Upper lobe of right lung (tissue), 1 donor: Measurements from ENCODE around the gene PHLDB1. TPM values are rescaled to one million over a fixed set of nuclear protein-coding genes. Genes with fewer than 3 reads are reported as not detected.

ENCODE experiments used
- ATAC-seq: fragments of 200-7000 bp; cut with Tn5 transposase; one replicate; pipeline ENCODE4 v1.9.1; 2020; ENCODE audit warnings: mild to moderate bottlenecking, moderate library complexity
- DNase-seq: peaks from one replicate; pipeline ENCODE4 v3.0.0-alpha.2; 2020
- H3K27ac ChIP-seq: fragments of 200-600 bp; one replicate; pipeline ENCODE4 v1.8.0; 2022
- H3K27me3 ChIP-seq: fragments of 200-600 bp; one replicate; pipeline ENCODE4 v1.8.0; 2022; ENCODE audit warnings: mild to moderate bottlenecking
- H3K36me3 ChIP-seq: fragments of 200-600 bp; one replicate; pipeline ENCODE4 v1.8.0; 2022
- H3K4me1 ChIP-seq: fragments of 200-600 bp; one replicate; pipeline ENCODE4 v1.8.0; 2022
- H3K4me3 ChIP-seq: fragments of 200-600 bp; one replicate; pipeline ENCODE4 v1.8.0; 2022; ENCODE audit warnings: mild to moderate bottlenecking
- H3K9me3 ChIP-seq: fragments of 200-600 bp; one replicate; pipeline ENCODE4 v1.8.0; 2022
- intact Hi-C: fragments of 100-400 bp; cut with DNase I; formaldehyde crosslinking; loops from one replicate; pipeline ENCODE4 v1.11.0; 2022
- total RNA-seq: library from RNA; stranded (reverse); fragmentation: NEBNext Ultra II Directional; extraction: Animal tissue kit (Norgen Biotek cat#: 25700); gene quantifications from one replicate; pipeline ENCODE4 v1.2.1, GENCODE V29; 2021
- TF ChIP-seq, protein P1 (sequence below): fragments of 200-600 bp; IDR thresholded peaks from one replicate; pipeline ENCODE4 v1.8.0; 2022; ENCODE audit warnings: antibody characterized with exemption
- donor health status: DM: no; HTN: yes; CAD: no; lungs with severe emphysema.

The PHLDB1 gene
- total RNA-seq, 1 donor from 2014 or later = 79.6 TPM

- intact Hi-C loops = no loop called here
- Histone ChIP-seq H3K4me1 (peaks cover 11% of the 10 kb centered on the region), H3K27ac (no peak overlapping the region), H3K36me3 (no peaks in the 10 kb centered on the region), H3K27me3 (no peaks in the 10 kb centered on the region), H3K9me3 (no peaks in the 10 kb centered on the region), H3K4me3 (no peak overlapping the region)
- DNase-seq = peak; percentile 25
- TF ChIP-seq, protein P1, sequence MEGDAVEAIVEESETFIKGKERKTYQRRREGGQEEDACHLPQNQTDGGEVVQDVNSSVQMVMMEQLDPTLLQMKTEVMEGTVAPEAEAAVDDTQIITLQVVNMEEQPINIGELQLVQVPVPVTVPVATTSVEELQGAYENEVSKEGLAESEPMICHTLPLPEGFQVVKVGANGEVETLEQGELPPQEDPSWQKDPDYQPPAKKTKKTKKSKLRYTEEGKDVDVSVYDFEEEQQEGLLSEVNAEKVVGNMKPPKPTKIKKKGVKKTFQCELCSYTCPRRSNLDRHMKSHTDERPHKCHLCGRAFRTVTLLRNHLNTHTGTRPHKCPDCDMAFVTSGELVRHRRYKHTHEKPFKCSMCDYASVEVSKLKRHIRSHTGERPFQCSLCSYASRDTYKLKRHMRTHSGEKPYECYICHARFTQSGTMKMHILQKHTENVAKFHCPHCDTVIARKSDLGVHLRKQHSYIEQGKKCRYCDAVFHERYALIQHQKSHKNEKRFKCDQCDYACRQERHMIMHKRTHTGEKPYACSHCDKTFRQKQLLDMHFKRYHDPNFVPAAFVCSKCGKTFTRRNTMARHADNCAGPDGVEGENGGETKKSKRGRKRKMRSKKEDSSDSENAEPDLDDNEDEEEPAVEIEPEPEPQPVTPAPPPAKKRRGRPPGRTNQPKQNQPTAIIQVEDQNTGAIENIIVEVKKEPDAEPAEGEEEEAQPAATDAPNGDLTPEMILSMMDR = no peak
- no peak for ATAC-seq
Measured at GRCh38 chr11:118694185-118694584, 86.8 kb downstream of the PHLDB1 start.

GRCh38 chr11:118694771-118695170 lies 87.4 kb downstream of the PHLDB1 start:
- peaks cover 7% of the 10 kb centered on the region for H3K4me1 ChIP-seq
- intact Hi-C loops = no loop called here
- no peak overlapping the region for H3K27ac ChIP-seq
- no peak for ATAC-seq
- H3K27me3 ChIP-seq = no peaks in the 10 kb centered on the region
- no peaks in the 10 kb centered on the region for H3K9me3 ChIP-seq
- H3K4me3 ChIP-seq = no peak overlapping the region
- TF ChIP-seq, protein P1 = no peak
- H3K36me3 ChIP-seq = no peaks in the 10 kb centered on the region
- DNase-seq = no peak

- H3K27me3 ChIP-seq = no peaks in the 10 kb centered on the region
- no peak overlapping the region for H3K4me3 ChIP-seq
- DNase-seq = no peak
- ATAC-seq = no peak
- H3K36me3 ChIP-seq = no peaks in the 10 kb centered on the region
- intact Hi-C loops = no loop called here
- peaks cover 7% of the 10 kb centered on the region for H3K4me1 ChIP-seq
- TF ChIP-seq, protein P1 = no peak
- H3K27ac ChIP-seq = no peak overlapping the region
- H3K9me3 ChIP-seq = no peaks in the 10 kb centered on the region
Measured at GRCh38 chr11:118696673-118697226, 89.3 kb downstream of the PHLDB1 start.

- Histone ChIP-seq H3K4me1 (peaks cover under 1% of the 10 kb centered on the region), H3K4me3 (no peak overlapping the region), H3K27me3 (no peaks in the 10 kb centered on the region), H3K36me3 (no peaks in the 10 kb centered on the region), H3K9me3 (no peaks in the 10 kb centered on the region), H3K27ac (no peak overlapping the region)
- no peak for DNase-seq
- intact Hi-C loops = no loop called here
- no peak for ATAC-seq
- TF ChIP-seq, protein P1 = no peak
Measured at GRCh38 chr11:118697346-118697745, 89.9 kb downstream of the PHLDB1 start.

- no peaks in the 10 kb centered on the region for H3K36me3 ChIP-seq
- H3K27me3 ChIP-seq = no peaks in the 10 kb centered on the region
- no peak for DNase-seq
- no peak overlapping the region for H3K4me3 ChIP-seq
- H3K4me1 ChIP-seq = no peaks in the 10 kb centered on the region
- TF ChIP-seq, protein P1 = no peak
- no peak for ATAC-seq
- intact Hi-C loops = no loop called here
- no peaks in the 10 kb centered on the region for H3K9me3 ChIP-seq
- H3K27ac ChIP-seq = no peak overlapping the region
Measured at GRCh38 chr11:118699506-118700220, 92.2 kb downstream of the PHLDB1 start.
